KBM-7 (cell line): ENCODE measurements around the gene LIN9.
A peak's percentile ranks its signal among the peaks of the same experiment; 100 is the strongest.

ENCODE experiments used
- DNase-seq: peaks from one replicate; pipeline ENCODE4 v3.0.0-alpha.2; 2015
- in situ Hi-C: fragments of 300-500 bp; cut with MboI; formaldehyde crosslinking; loops from 2 replicates; pipeline ENCODE4 v1.14.3; 2020; ENCODE audit warnings: low sequenced_read_pairs, low pct_unique_long_range_greater_than_20kb, mixed read lengths

LIN9 gene

GRCh38 chr1:226324479-226324878 is 15.5 kb upstream of the LIN9 start:
- no peak for DNase-seq
- in situ Hi-C loops, result no loop called here

GRCh38 chr1:226322986-226323385 is 14.0 kb upstream of the LIN9 start:
- in situ Hi-C loops, result no loop called here
- DNase-seq, result no peak

GRCh38 chr1:226320930-226321329 is 12.0 kb upstream of the LIN9 start:
- in situ Hi-C loops, result no loop called here
- DNase-seq, result no peak

- in situ Hi-C loops, result no loop called here
- no peak for DNase-seq
Measured at GRCh38 chr1:226318471-226318870, 9.5 kb upstream of the LIN9 start.

- in situ Hi-C loops, result no loop called here
- DNase-seq, result no peak
Measured at GRCh38 chr1:226314055-226314454, 5.1 kb upstream of the LIN9 start.

- in situ Hi-C loops, result no loop called here
- DNase-seq, result no peak
Measured at GRCh38 chr1:226312065-226312464, 3.1 kb upstream of the LIN9 start.

GRCh38 chr1:226311376-226311775 is 2.4 kb upstream of the LIN9 start:
- in situ Hi-C loops, result no loop called here
- DNase-seq, result no peak

GRCh38 chr1:226310637-226311195 is 1.8 kb upstream of the LIN9 start:
- DNase-seq, result no peak
- in situ Hi-C loops, result no loop called here

- in situ Hi-C loops, result no loop called here
- DNase-seq, result peak; percentile 47
Measured at GRCh38 chr1:226310245-226310540, 1.2 kb upstream of the LIN9 start.

- peak; percentile 60 for DNase-seq
- in situ Hi-C loops, result no loop called here
Measured at GRCh38 chr1:226309398-226310244, 657 bp upstream of the LIN9 start.

- peak; percentile 48 for DNase-seq
- in situ Hi-C loops, result no loop called here
Measured at GRCh38 chr1:226308166-226308722, 720 bp downstream of the LIN9 start.

- in situ Hi-C loops, result no loop called here
- DNase-seq, result no peak
Measured at GRCh38 chr1:226306425-226306824, 2.5 kb downstream of the LIN9 start.

GRCh38 chr1:226305184-226305583 is 3.8 kb downstream of the LIN9 start:
- in situ Hi-C loops, result no loop called here
- no peak for DNase-seq

GRCh38 chr1:226304291-226304955 is 4.5 kb downstream of the LIN9 start:
- no peak for DNase-seq
- in situ Hi-C loops, result no loop called here

- no peak for DNase-seq
- in situ Hi-C loops, result no loop called here
Measured at GRCh38 chr1:226302731-226303130, 6.2 kb downstream of the LIN9 start.

GRCh38 chr1:226296911-226297310 is 12.1 kb downstream of the LIN9 start:
- in situ Hi-C loops, result no loop called here
- DNase-seq, result no peak

GRCh38 chr1:226293553-226293920 is 15.4 kb downstream of the LIN9 start:
- in situ Hi-C loops, result no loop called here
- DNase-seq, result no peak

- in situ Hi-C loops, result no loop called here
- no peak for DNase-seq
Measured at GRCh38 chr1:226292874-226293552, 16.0 kb downstream of the LIN9 start.

GRCh38 chr1:226287587-226287986 is 21.4 kb downstream of the LIN9 start:
- no peak for DNase-seq
- in situ Hi-C loops, result no loop called here

- in situ Hi-C loops, result no loop called here
- DNase-seq, result no peak
Measured at GRCh38 chr1:226281058-226281457, 27.9 kb downstream of the LIN9 start.
